Fibroblast of skin of abdomen (primary cell): ENCODE results near the gene KLHL9.
A peak's percentile ranks its signal among the peaks of the same experiment; 100 is the strongest.

ENCODE experiments used
- DNase-seq: peaks from one replicate; pipeline ENCODE4 v3.0.0-alpha.2; 2013

Gene KLHL9

GRCh38 chr9:21317956-21318923, 17.0 kb downstream of the KLHL9 start:
- DNase-seq, result peak; percentile 37

DNA sequence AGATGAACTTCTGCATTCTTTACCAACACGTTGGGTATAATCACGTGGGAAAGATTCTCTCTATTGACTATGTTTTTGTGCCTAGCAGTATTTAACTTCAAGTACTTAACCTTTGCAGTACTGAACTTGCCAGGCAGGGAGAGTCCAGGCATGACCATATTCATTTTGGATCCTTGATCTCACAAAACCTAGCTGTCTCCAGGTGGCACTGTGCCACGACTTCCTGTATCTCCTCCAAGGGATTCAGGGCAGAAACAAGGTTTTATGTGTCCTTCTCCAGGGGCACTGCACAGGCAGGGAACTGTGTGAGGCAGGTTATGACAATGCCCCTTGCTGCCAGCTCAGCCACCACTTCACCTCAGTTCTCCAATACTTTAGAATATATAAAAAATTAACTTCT, 18.3 kb downstream of the KLHL9 start:
- DNase-seq, result no peak

DNA sequence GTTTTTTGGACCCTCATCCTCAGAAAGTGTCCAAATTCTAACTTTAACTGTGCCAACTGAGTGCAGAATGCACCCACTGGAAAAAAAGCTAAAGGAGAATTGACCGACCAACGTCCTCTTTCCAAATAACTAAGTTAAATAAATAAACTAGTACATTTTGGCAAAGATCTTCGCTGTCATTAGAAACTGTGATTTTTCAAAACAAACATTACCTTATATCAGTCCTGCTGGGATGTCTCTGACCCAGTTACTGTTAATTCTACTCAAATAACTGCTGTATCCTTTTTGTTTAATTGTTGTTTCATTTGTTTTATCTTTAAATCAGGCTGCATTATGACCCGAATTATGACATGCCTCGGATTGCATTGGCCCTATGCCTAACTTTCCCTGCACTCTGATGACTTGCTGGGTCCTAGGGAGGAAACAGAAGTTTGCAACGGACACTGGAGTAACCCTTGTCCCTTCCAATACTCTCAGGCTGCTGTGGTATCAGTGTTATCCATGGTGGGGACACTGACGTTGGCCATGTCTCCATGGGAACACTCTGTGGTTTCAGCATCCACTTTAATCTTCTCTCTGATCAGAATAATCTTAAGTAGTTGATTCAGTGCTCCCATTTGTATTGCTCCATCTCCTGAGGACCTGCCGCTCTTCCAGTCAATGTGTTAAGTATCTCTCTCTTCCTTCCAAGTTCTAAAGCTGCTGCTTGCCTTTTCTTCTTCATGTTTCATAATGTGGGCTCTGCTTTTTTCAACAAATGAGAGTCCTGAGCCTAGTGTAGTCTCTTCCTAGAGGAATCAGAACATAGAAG, 19.0 kb downstream of the KLHL9 start:
- DNase-seq, result no peak

- no peak for DNase-seq
Observed at GRCh38 chr9:21314152-21314551, 21.1 kb downstream of the KLHL9 start.

- no peak for DNase-seq
Observed at GRCh38 chr9:21311889-21312288, 23.3 kb downstream of the KLHL9 start.

GRCh38 chr9:21305213-21305612, 30.0 kb downstream of the KLHL9 start, which contains the start of gene IFNA5:
Gene IFNA5 (minus strand): TSS chr9:21305313. CDS start chr9:21305256, 57 bp downstream.
- DNase-seq, result no peak

GRCh38 chr9:21295992-21296391, 39.2 kb downstream of the KLHL9 start:
- no peak for DNase-seq

- DNase-seq, result no peak
Observed at GRCh38 chr9:21294904-21295538, 40.2 kb downstream of the KLHL9 start.

DNA sequence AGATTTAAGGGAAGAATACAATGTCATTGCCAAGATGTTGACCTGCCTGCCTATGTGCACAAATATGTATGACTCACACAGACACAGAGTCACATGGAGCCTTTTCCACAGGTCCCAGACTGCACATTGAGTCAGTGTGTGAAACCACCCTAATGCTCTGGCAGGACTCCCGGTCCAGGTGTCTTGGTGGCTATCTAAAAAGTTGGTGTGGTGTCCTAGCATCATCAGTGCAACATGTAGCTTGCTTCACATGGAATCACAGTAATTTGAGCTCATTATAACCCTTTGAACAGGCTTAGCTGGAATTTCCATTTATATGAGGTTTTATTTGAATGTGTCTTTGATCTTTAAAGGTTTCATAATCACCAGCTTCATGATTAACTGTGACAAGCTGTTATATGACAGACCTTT, 40.8 kb downstream of the KLHL9 start:
- DNase-seq, result peak; percentile 12

GRCh38 chr9:21289848-21290247, 45.4 kb downstream of the KLHL9 start:
- DNase-seq, result no peak

DNA sequence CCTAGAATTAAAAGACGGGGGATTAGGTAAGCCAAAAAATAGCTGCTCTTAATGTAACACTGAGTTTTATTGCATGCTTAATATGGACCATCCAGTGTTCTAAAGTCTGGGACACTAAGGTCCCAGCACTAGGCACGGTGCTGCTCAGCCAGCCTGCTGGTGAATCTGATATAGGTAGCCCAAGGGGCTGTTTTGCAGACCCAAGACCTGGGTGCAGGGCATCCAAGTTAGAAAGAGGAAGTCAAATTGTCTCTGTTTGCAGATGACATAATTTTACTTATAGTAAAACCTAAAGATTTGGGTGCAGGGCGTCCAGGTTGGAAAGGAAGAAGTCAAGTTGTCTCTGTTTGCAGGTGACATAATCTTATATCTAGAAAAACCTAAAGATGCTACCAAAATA, 47.9 kb downstream of the KLHL9 start:
- DNase-seq, result no peak

DNA sequence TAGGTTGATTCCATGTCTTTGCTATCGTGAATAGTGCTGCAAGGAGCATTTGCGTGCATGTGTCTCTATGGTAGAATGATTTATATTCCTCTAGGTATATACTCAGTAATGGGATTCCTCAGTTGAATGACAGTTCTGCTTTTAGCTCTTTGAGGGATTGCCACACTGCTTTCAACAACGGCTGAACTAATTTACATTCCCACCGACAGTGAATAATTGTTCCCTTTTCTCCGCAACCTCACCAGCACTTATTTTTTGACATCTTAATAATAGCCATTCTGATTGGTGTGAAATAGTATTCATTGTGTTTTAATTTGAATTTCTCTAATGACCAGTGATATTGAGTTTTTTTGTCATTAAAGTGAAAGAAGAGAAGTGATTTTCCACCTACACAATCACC, 48.5 kb downstream of the KLHL9 start:
- no peak for DNase-seq

- DNase-seq, result no peak
Observed at GRCh38 chr9:21286099-21286498, 49.1 kb downstream of the KLHL9 start.

DNA sequence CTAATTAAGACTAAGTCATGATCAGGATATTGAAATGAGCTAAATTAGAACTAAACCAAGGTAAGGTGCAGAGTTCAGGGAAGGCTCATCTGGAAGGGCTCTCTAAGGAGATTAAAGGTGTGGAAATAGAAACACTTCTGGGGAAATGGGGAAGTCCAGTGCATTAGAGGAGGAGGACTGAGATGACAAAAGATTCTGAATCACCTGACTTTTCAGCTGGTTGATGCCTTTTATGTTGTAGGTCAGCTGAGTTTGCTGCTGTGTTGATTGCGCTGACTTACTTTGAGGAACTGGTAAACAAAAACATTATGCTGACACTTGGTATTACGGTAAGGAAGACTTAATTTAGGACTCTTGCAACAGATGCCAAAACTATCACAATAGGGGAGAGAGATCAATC, 53.9 kb downstream of the KLHL9 start:
- DNase-seq, result no peak
